HG03097 (cell line): ENCODE measurements around the gene RIN3.

Experiments
- ATAC-seq: cut with Tn5 transposase; IDR thresholded peaks from one replicate; pipeline ENCODE4 v1.9.1; 2021; ENCODE audit not compliant: unreplicated experiment, low FRiP score

RIN3 gene

GRCh38 chr14:92680781-92681650 lies 167.4 kb downstream of the RIN3 start:
- no peak for ATAC-seq

GRCh38 chr14:92683041-92683440 lies 169.5 kb downstream of the RIN3 start:
- no peak for ATAC-seq

- ATAC-seq, result no peak
Observed at GRCh38 chr14:92684801-92685560, 171.4 kb downstream of the RIN3 start.

DNA sequence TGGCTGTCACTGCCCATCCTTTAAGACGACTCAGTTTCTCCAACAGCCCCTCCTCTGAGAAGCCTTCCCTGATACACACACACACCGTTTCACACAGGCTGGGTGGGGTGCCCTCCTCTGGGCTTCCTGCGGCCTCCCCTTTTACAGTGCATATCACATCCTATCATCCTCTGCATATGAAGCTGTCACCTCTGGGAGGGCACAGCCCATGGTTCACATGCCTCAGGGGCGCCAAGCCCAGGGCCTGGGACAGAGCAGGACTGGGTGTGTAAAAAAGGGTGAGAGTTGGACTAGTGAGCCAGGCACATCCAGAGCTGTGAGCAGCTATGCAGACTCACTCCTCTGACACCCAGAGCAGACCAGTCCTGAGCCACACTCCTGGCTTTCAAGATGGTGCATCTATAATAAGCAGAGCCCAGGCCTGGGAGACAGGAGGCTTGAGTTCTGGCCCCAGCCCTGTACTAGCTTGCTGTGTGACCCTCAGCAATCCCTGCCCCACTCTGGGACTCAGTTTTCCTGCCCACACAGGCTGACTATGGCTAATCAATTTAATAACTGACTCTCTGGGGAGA lies 172.3 kb downstream of the RIN3 start:
- no peak for ATAC-seq

- no peak for ATAC-seq
Observed at GRCh38 chr14:92686411-92686899, 172.9 kb downstream of the RIN3 start.

- no peak for ATAC-seq
Observed at GRCh38 chr14:92686900-92687427, 173.4 kb downstream of the RIN3 start.

DNA sequence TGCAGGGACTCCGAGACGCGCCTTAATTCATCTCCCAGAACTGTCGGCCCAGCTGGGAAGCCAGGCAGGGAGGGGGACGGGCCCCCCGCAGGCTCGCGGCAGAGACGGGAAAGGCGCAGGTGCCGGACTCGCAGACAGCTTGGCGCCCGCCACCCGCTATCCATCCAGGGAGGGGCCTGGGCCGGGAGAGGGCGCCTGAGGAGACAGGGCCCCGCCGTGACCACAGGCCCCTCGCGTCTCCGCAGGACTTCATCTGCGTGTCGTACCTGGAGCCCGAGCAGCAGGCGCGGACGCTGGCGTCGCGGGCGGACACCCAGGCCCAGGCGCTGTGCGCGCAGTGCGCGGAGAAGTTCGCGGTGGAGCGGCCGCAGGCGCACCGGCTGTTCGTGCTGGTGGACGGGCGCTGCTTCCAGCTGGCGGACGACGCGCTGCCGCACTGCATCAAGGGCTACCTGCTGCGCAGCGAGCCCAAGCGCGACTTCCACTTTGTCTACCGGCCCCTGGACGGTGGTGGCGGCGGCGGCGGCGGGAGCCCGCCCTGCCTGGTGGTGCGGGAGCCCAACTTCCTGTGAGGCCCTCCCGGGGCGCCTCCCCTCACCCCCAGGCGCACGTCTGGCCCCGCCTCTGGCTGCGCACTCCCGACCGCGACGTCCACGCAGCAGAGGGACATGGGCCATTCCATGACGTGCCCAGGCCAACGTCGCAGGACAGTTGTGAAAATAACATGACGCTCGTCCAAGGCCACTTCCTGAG lies 174.3 kb downstream of the RIN3 start:
- ATAC-seq, result no peak

DNA sequence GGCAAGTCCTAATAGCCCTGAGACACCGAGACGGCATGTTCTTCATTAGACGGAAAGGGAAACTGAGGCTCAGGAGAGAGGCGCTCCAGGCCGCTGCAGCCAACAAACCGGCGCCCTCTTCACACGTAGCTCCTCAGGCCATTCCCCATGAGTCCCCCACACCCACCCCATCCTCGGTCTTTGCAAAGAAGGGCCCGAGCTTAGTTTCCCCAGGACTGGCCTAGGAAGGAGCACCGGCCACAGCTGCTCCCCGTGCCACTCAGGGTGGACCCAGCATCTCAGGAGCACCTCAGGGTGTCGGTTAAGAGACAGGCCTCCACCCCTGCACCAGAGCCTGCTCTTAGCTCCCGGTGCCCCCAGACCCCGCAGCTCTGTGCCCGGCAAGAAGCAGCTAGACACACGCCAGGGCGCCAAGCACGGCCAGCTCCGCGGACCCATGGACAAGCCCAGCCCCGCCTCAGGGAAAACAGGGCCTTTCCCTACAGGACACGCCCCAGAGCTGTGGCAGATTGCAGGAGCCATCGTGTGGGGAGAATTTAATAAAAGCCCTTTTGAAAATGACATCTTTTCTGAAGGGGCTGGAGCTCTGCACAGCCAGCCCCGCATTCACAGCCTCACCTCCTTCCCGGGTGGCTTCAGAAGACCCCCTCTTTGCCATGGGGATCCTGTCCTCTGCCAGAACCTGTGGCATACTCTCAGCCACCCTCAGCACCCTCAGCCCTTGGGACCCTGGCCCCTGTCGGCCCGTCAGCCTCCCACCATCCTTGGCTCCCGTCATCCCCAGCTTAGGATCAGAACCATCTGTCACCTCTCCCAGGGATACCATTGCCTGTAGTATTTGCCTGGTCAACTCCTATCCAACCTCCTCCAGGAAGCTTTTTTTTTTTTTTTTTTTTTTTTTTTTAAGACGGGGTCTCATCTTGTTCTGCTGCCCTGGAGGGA lies 175.1 kb downstream of the RIN3 start:
- no peak for ATAC-seq

GRCh38 chr14:92690171-92691011 lies 176.8 kb downstream of the RIN3 start:
- no peak for ATAC-seq

DNA sequence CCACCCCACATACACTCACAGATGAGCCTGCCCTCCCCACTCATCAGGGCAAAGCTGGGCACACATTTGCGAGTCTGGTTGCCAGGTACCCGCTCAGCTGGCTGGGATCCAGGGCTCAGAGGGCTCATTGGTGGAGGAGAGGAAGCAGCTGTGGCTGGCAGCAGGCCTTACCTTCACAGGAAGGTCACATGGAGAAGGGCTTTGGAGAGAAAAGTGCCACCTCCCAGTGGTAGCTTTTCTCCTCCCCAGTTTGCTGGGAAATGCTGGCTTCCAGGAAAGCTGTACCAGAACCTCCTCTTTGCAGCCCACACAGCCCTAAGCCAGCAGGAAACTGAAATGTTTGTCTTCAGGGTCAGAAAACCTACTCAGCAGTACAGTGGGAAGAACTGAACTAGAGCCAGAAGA lies 179.2 kb downstream of the RIN3 start:
- no peak for ATAC-seq

GRCh38 chr14:92693998-92694795 lies 180.6 kb downstream of the RIN3 start:
- no peak for ATAC-seq

GRCh38 chr14:92694807-92695206 lies 181.2 kb downstream of the RIN3 start:
- ATAC-seq, result no peak

- ATAC-seq, result no peak
Observed at GRCh38 chr14:92695562-92695961, 182.0 kb downstream of the RIN3 start.

- ATAC-seq, result no peak
Observed at GRCh38 chr14:92696366-92696765, 182.8 kb downstream of the RIN3 start.

DNA sequence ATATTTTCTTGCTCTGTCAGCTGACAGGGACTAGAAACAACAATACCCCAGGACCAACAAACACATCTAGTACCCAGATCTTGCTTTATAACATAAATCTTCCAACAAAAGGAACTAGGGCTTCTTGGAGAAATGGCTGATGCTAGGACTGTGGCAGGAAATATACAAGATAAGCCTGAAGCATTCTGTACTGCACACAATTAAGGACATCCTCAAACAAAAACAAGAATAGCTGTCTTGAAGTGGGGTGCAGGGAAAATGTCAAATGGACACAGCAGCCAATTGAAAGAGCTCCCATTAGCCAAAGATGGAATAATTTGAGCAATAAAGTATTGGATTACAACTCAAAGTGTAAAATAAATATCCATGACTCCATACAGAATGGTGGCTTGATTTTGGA lies 184.8 kb downstream of the RIN3 start:
- ATAC-seq, result no peak

- ATAC-seq, result no peak
Observed at GRCh38 chr14:92701826-92702225, 188.2 kb downstream of the RIN3 start.

DNA sequence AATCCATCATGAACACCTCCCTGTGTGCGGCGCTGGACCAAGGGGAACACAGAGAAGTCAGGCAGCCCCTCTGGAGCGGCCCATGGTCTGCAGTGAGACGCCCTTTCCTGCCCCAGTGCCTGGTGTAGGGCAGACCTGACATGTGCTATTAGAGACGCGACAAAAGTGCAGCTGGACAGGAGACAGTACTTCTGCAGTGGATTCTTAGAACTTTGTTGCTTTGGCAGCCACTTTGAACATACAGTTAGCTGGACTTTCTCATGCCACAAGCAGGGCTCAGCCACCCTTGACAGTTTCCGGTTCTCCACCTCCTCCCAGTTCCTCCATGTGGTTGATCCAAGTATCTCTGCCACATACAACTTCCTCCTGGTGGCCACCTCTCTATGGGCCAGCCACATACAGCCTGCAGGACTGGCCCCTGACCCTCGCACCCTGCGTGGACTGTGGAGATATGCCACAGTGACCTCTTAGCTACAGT lies 188.9 kb downstream of the RIN3 start:
- no peak for ATAC-seq
